Hepatocyte (in vitro differentiated cells): ENCODE results near the gene FUT9. TPM values are rescaled to one million over a fixed set of nuclear protein-coding genes. Genes with fewer than 3 reads are reported as not detected.

Source experiments
- DNase-seq: peaks from one replicate; pipeline ENCODE4 v3.0.0-alpha.2; 2016; ENCODE audit warnings: low spot score
- H2AFZ ChIP-seq: fragments of 200-600 bp; sonication (generic); 2 replicates; pipeline ENCODE4 v1.6.0; 2016; ENCODE audit warnings: antibody characterized with exemption, mild to moderate bottlenecking
- H3K27ac ChIP-seq: fragments of 200-600 bp; sonication (generic); 2 replicates; pipeline ENCODE4 v1.5.1; 2016; ENCODE audit warnings: mild to moderate bottlenecking
- H3K27me3 ChIP-seq: fragments of 200-600 bp; sonication (generic); 2 replicates; pipeline ENCODE4 v1.6.1; 2016
- H3K36me3 ChIP-seq: fragments of 200-600 bp; sonication (generic); replicated peaks from 2 replicates; pipeline ENCODE4 v1.5.1; 2016; ENCODE audit warnings: low read depth; ENCODE audit not compliant: insufficient read depth
- H3K4me1 ChIP-seq: fragments of 200-600 bp; sonication (generic); 2 replicates; pipeline ENCODE4 v1.5.1; 2016; ENCODE audit warnings: mild to moderate bottlenecking, moderate library complexity; ENCODE audit not compliant: insufficient read depth
- H3K4me2 ChIP-seq: fragments of 200-600 bp; sonication (generic); 2 replicates; pipeline ENCODE4 v1.6.0; 2016
- H3K4me3 ChIP-seq: fragments of 200-600 bp; sonication (generic); 2 replicates; pipeline ENCODE4 v1.5.1; 2016; ENCODE audit warnings: mild to moderate bottlenecking
- H3K79me2 ChIP-seq: fragments of 200-600 bp; sonication (generic); 2 replicates; pipeline ENCODE4 v1.6.0; 2017; ENCODE audit warnings: mild to moderate bottlenecking
- H3K9me2 ChIP-seq: fragments of 200-600 bp; sonication (generic); replicated peaks from 2 replicates; pipeline ENCODE4 v1.6.0; 2017; ENCODE audit warnings: mild to moderate bottlenecking; ENCODE audit not compliant: insufficient read depth
- H3K9me3 ChIP-seq: fragments of 200-600 bp; sonication (generic); 2 replicates; pipeline ENCODE4 v1.5.1; 2016; ENCODE audit warnings: low read depth, mild to moderate bottlenecking
- H4K20me1 ChIP-seq: fragments of 200-600 bp; sonication (generic); 2 replicates; pipeline ENCODE4 v1.6.0; 2016; ENCODE audit warnings: mild to moderate bottlenecking; ENCODE audit not compliant: insufficient read depth, poor library complexity, severe bottlenecking
- EZH2 ChIP-seq: fragments of 200-600 bp; sonication (generic); IDR thresholded peaks from 2 replicates; pipeline ENCODE4 v1.6.1; 2016; ENCODE audit warnings: antibody characterized with exemption, mild to moderate bottlenecking, borderline replicate concordance
- EZH2phosphoT487 ChIP-seq: fragments of 200-600 bp; sonication (generic); IDR thresholded peaks from one replicate; pipeline ENCODE4 v1.6.1; 2018; ENCODE audit warnings: antibody characterized with exemption, mild to moderate bottlenecking, low read depth, moderate library complexity; ENCODE audit not compliant: unreplicated experiment, severe bottlenecking
- WGBS: methylation state at CpG from one replicate; pipeline ENCODE4 v1.1.6; 2016; ENCODE audit warnings: low lambda C conversion rate; ENCODE audit errors: missing lambda C conversion rate; 5-methylcytosine and 5-hydroxymethylcytosine counted together
- polyA plus RNA-seq: library from polyadenylated mRNA; unstranded; fragments of >200 nt; fragmentation: Nextera tagmentation; extraction: Ambion mirVana; gene quantifications from 2 replicates; pipeline ENCODE4 v1.2.1, GENCODE V29; 2016
- total RNA-seq: library from RNA; depleted of rRNA; stranded (reverse); fragments of >200 nt; gene quantifications from 2 replicates; pipeline ENCODE4 v1.2.3, GENCODE V29; 2014
- TF ChIP-seq, protein P1 (sequence below): fragments of 200-600 bp; sonication (generic); IDR thresholded peaks from 2 replicates; pipeline ENCODE4 v1.5.1; 2016; ENCODE audit warnings: antibody characterized with exemption, mild to moderate bottlenecking; ENCODE audit not compliant: poor library complexity

Gene FUT9
- total and polyA plus RNA-seq, 2 experiments from 2014 or later = 0.24 to 0.87 TPM

DNA sequence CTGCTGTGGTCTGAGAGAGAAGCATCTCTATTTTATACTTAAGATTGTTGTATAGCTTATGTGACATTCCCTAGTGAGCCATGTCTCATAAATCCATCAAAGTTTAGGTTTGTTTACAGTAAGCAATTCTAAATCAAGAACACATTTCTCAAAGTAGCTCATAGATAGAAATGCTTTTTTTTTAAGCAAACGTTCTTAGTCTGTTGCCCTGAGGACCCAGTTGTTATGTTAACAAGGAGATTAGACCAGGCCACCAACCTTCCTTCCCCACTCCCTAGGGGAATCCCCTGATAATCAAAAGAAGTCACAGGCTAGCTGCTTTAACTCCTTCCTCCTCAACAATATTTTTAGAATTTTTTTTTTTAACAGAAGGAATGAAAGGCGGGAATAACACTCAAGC is 169.0 kb downstream of the FUT9 start:
- no peak for DNase-seq
- TF ChIP-seq EZH2 (no peak), EZH2phosphoT487 (no peak)
- TF ChIP-seq, protein P1, sequence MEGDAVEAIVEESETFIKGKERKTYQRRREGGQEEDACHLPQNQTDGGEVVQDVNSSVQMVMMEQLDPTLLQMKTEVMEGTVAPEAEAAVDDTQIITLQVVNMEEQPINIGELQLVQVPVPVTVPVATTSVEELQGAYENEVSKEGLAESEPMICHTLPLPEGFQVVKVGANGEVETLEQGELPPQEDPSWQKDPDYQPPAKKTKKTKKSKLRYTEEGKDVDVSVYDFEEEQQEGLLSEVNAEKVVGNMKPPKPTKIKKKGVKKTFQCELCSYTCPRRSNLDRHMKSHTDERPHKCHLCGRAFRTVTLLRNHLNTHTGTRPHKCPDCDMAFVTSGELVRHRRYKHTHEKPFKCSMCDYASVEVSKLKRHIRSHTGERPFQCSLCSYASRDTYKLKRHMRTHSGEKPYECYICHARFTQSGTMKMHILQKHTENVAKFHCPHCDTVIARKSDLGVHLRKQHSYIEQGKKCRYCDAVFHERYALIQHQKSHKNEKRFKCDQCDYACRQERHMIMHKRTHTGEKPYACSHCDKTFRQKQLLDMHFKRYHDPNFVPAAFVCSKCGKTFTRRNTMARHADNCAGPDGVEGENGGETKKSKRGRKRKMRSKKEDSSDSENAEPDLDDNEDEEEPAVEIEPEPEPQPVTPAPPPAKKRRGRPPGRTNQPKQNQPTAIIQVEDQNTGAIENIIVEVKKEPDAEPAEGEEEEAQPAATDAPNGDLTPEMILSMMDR = no peak

DNA sequence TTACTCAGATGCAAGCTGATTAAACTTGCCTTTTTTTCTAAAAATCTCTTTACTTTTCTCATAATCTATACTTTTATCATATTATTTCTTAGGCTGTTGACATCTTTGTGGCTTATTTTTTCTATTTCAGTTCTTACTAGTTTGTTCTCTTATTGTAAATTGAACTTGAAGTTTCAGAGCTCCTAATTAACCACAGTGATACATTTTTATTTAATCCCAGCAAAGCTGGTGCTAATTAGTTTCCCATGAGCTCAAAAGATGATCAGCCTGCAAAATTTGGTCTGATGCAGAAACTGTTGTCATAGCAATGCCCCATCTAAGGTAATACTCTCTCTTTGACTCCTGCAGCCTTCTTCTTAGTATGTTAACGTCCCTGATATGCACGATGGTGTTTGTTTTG is 170.3 kb downstream of the FUT9 start:
- no peak overlapping the region for H2AFZ ChIP-seq
- no peak overlapping the region for H3K4me3 ChIP-seq
- H3K9me3 ChIP-seq = no peaks in the 10 kb centered on the region
- H3K4me1 ChIP-seq = no peaks in the 10 kb centered on the region
- 50% methylated on average over 2 of the region's 2 CpGs for WGBS
- no peaks in the 10 kb centered on the region for H3K79me2 ChIP-seq
- no peak overlapping the region for H3K4me2 ChIP-seq
- no peak for DNase-seq
- TF ChIP-seq, protein P1 = no peak
- no peak for TF ChIP-seq EZH2phosphoT487
- no peak for TF ChIP-seq EZH2
- H3K9me2 ChIP-seq = no peaks in the 10 kb centered on the region
- H3K36me3 ChIP-seq = no peaks in the 10 kb centered on the region
- no peaks in the 10 kb centered on the region for H3K27me3 ChIP-seq
- H3K27ac ChIP-seq = no peak overlapping the region
- no peaks in the 10 kb centered on the region for H4K20me1 ChIP-seq

More for the DNA sequence above, 169.0 kb downstream of the FUT9 start:
- Histone ChIP-seq H3K27ac (no peak overlapping the region), H3K36me3 (no peaks in the 10 kb centered on the region), H3K79me2 (no peaks in the 10 kb centered on the region), H3K9me2 (no peaks in the 10 kb centered on the region), H4K20me1 (no peaks in the 10 kb centered on the region), H3K4me3 (no peak overlapping the region), H2AFZ (no peak overlapping the region), H3K4me2 (no peak overlapping the region), H3K4me1 (no peaks in the 10 kb centered on the region), H3K27me3 (no peaks in the 10 kb centered on the region), H3K9me3 (no peaks in the 10 kb centered on the region)
- 3% methylated on average over 2 of the region's 2 CpGs for WGBS

DNA sequence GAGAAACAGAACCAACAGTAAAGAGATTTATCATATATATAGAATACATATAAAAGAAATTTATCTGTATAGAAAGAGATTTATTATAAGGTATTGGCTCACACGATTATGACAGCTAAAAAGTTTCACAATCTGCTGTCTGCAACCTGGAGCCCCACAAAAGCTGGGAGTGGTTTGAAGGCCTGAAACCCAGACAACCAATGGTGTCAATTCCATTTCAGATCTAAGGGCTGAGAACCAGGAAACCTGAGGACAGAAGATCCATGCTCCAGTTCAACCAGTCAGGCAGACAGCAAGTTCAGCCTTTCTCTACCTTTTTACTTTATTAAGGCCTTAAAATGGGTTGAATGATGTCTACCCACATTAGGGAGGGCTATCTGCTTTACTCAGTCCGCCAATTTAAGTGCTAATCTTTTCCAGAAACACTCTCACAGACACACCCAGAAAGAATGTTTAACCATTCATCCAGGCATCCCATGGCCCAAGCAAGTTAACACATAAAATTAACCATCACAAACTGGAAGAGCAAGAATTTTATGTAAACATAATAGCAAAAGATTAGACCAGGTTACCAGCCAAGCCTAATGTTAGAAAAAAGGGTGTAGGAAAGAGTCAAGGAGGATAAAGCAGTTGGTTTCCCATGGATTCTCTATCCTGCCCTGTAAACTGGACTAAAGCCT is 170.9 kb downstream of the FUT9 start:
- Histone ChIP-seq H4K20me1 (no peaks in the 10 kb centered on the region), H3K27me3 (no peaks in the 10 kb centered on the region), H3K4me1 (no peaks in the 10 kb centered on the region), H3K4me3 (no peak overlapping the region), H2AFZ (no peak overlapping the region), H3K36me3 (no peaks in the 10 kb centered on the region), H3K9me3 (no peaks in the 10 kb centered on the region), H3K4me2 (no peak overlapping the region), H3K9me2 (no peaks in the 10 kb centered on the region), H3K27ac (no peak overlapping the region), H3K79me2 (no peaks in the 10 kb centered on the region)
- no peak for DNase-seq
- TF ChIP-seq EZH2 (no peak), EZH2phosphoT487 (no peak)
- TF ChIP-seq, protein P1 = no peak
- 37% methylated on average over 2 of the region's 2 CpGs for WGBS
